H1 (cell line): Measurements from ENCODE around the gene C5AR1. TPM values are rescaled to one million over a fixed set of nuclear protein-coding genes. Genes with fewer than 3 reads are reported as not detected.
A peak's percentile ranks its signal among the peaks of the same experiment; 100 is the strongest.

Source experiments
- CTCF ChIA-PET: fragments of 300-600 bp; sonication (Branson Sonifier 250); formaldehyde crosslinking; loops from one replicate; lab custom pipeline; 2021; ENCODE audit not compliant: partially characterized antibody; lab: Charles Lee
- POLR2A ChIA-PET: fragments of 300-600 bp; sonication (Branson Sonifier 250); formaldehyde crosslinking; loops from one replicate; lab custom pipeline; 2021; ENCODE audit warnings: inconsistent platforms; ENCODE audit not compliant: partially characterized antibody; lab: Charles Lee
- DNase-seq, 2 experiments: peaks; one replicate each; pipeline versions ENCODE4 v3.0.0 to v3.0.0-alpha.2; 2010 to 2022; ENCODE audit warnings: low spot score in 2 of 2, low read depth in 1 of 2, mixed read lengths in 1 of 2
- FAIRE-seq: peaks from 2 replicates; lab custom pipeline; 2011; peaks lifted over from hg19 to GRCh38; lab: Jason Lieb, UNC
- H2AFZ ChIP-seq: 2 replicates; pipeline ENCODE4 v1.8.1; 2012; ENCODE audit warnings: low read length, inconsistent platforms
- H2AK5ac ChIP-seq: 2 replicates; pipeline ENCODE4 v1.6.1; 2013; ENCODE audit warnings: low read depth, low read length
- H2BK120ac ChIP-seq: replicated peaks from 2 replicates; pipeline ENCODE3; 2013; ENCODE audit warnings: low read depth, low read length, inconsistent platforms
- H2BK12ac ChIP-seq: 2 replicates; pipeline ENCODE4 v1.6.1; 2013; ENCODE audit warnings: low read depth, low read length
- H2BK15ac ChIP-seq: 2 replicates; pipeline ENCODE4 v1.6.1; 2013; ENCODE audit warnings: low read length
- H2BK20ac ChIP-seq: 2 replicates; pipeline ENCODE4 v1.6.1; 2013; ENCODE audit warnings: low read length
- H2BK5ac ChIP-seq: 2 replicates; pipeline ENCODE4 v1.6.1; 2013; ENCODE audit warnings: low read depth, low read length
- H3K14ac ChIP-seq: 2 replicates; pipeline ENCODE4 v1.6.1; 2013; ENCODE audit warnings: inconsistent platforms; ENCODE audit not compliant: insufficient read length
- H3K18ac ChIP-seq: 2 replicates; pipeline ENCODE4 v1.6.1; 2013; ENCODE audit warnings: low read length; ENCODE audit errors: extremely low read depth
- H3K23ac ChIP-seq: 2 replicates; pipeline ENCODE4 v1.6.1; 2013; ENCODE audit warnings: inconsistent platforms; ENCODE audit not compliant: insufficient read length
- H3K23me2 ChIP-seq: 2 replicates; pipeline ENCODE4 v1.6.1; 2013; ENCODE audit warnings: low read depth, low read length
- H3K27ac ChIP-seq: 2 replicates; pipeline ENCODE4 v1.6.1; 2011; ENCODE audit warnings: low read depth, low read length, inconsistent platforms
- H3K27me3 ChIP-seq, 4 experiments: replicated peaks in 1 of 4; 1 replicate in 1 of 4; 2 replicates in 3 of 4; pipeline versions ENCODE4 v1.6.1 to v1.8.1; 2011 to 2013; ENCODE audit warnings: low read length in 3 of 4, mild to moderate bottlenecking in 3 of 4, inconsistent platforms in 2 of 4, mixed read lengths in 2 of 4, moderate library complexity in 1 of 4; ENCODE audit not compliant: control insufficient read depth in 3 of 4, insufficient read depth in 3 of 4; ENCODE audit errors: extremely low read depth in 1 of 4
- H3K36me3 ChIP-seq, 4 experiments: 2 replicates each; pipeline versions ENCODE4 v1.6.1 to v1.8.1; 2011 to 2013; ENCODE audit warnings: mild to moderate bottlenecking in 4 of 4, low read length in 3 of 4, moderate library complexity in 2 of 4, control low read depth in 1 of 4, inconsistent platforms in 1 of 4; ENCODE audit not compliant: insufficient read depth in 4 of 4, control insufficient read depth in 2 of 4
- H3K4ac ChIP-seq: replicated peaks from 2 replicates; pipeline ENCODE3; 2013; ENCODE audit warnings: low read length, low read depth, mixed read lengths, inconsistent platforms; ENCODE audit not compliant: insufficient read length
- H3K4me1 ChIP-seq, 4 experiments: replicated peaks in 1 of 4; 1 replicate in 1 of 4; 2 replicates in 3 of 4; pipeline versions ENCODE4 v1.6.1 to v1.8.1; 2011 to 2013; ENCODE audit warnings: low read length in 3 of 4, inconsistent platforms in 2 of 4, mixed read lengths in 1 of 4; ENCODE audit not compliant: insufficient read depth in 4 of 4, control insufficient read depth in 3 of 4
- H3K4me2 ChIP-seq, 2 experiments: 2 replicates each; pipeline versions ENCODE4 v1.6.1 to v1.8.1; 2011 to 2013; ENCODE audit warnings: low read depth in 2 of 2, low read length in 2 of 2, control low read depth in 1 of 2, inconsistent platforms in 1 of 2, mild to moderate bottlenecking in 1 of 2; ENCODE audit not compliant: insufficient read depth in 1 of 2
- H3K4me3 ChIP-seq, 4 experiments: fragments of 200-600, 300-600 bp in 1 of 4; sonication (generic), shearing (Covaris generic), sonication (Bioruptor Twin) in 1 of 4; 2 replicates each; pipeline versions ENCODE4 v1.5.1 to v1.8.1; 2011 to 2016; ENCODE audit warnings: low read length in 4 of 4, low read depth in 3 of 4, control low read depth in 2 of 4, inconsistent platforms in 2 of 4, mild to moderate bottlenecking in 2 of 4, mixed read lengths in 1 of 4, moderate library complexity in 1 of 4; ENCODE audit not compliant: insufficient read depth in 2 of 4; ENCODE audit errors: extremely low read depth in 1 of 4
- H3K56ac ChIP-seq: replicated peaks from 2 replicates; pipeline ENCODE3; 2013; ENCODE audit warnings: low read depth, mild to moderate bottlenecking, mixed read lengths, low read length, inconsistent platforms; ENCODE audit not compliant: insufficient read length
- H3K79me1 ChIP-seq: 2 replicates; pipeline ENCODE4 v1.6.1; 2013; ENCODE audit warnings: low read depth, low read length, control low read depth
- H3K79me2 ChIP-seq, 2 experiments: 2 replicates each; pipeline versions ENCODE4 v1.6.1 to v1.8.1; 2012 to 2013; ENCODE audit warnings: low read length in 2 of 2, mild to moderate bottlenecking in 2 of 2, inconsistent platforms in 1 of 2; ENCODE audit not compliant: insufficient read depth in 2 of 2, control insufficient read depth in 1 of 2
- H3K9ac ChIP-seq, 4 experiments: replicated peaks in 1 of 4; 1 replicate in 1 of 4; 2 replicates in 3 of 4; pipeline versions ENCODE4 v1.6.1 to v1.8.1; 2011 to 2013; ENCODE audit warnings: low read depth in 3 of 4, low read length in 3 of 4, control low read depth in 2 of 4, mild to moderate bottlenecking in 2 of 4, moderate library complexity in 2 of 4, inconsistent platforms in 1 of 4; ENCODE audit errors: extremely low read depth in 1 of 4
- H3K9me3 ChIP-seq, 2 experiments: 2 replicates each; pipeline versions ENCODE4 v1.6.1 to v1.8.1; 2012 to 2013; ENCODE audit warnings: mild to moderate bottlenecking in 2 of 2, moderate library complexity in 2 of 2, control low read depth in 1 of 2, inconsistent platforms in 1 of 2, low read depth in 1 of 2, low read length in 1 of 2, mixed read lengths in 1 of 2; ENCODE audit not compliant: insufficient read depth in 2 of 2
- H4K20me1 ChIP-seq, 2 experiments: replicated peaks in 1 of 2; 2 replicates each; pipeline versions ENCODE3 to v1.8.1; 2011 to 2013; ENCODE audit warnings: inconsistent platforms in 2 of 2, low read length in 2 of 2, mild to moderate bottlenecking in 1 of 2; ENCODE audit not compliant: insufficient read depth in 2 of 2, control insufficient read depth in 1 of 2
- H4K5ac ChIP-seq: 2 replicates; pipeline ENCODE4 v1.6.1; 2013; ENCODE audit warnings: low read length, low read depth, mixed read lengths, inconsistent platforms; ENCODE audit not compliant: insufficient read length
- H4K8ac ChIP-seq: 2 replicates; pipeline ENCODE4 v1.8.0; 2013; ENCODE audit warnings: mild to moderate bottlenecking, moderate library complexity, low read length, inconsistent platforms; ENCODE audit not compliant: insufficient read depth; ENCODE audit errors: extremely low read depth
- H4K91ac ChIP-seq: replicated peaks from 2 replicates; pipeline ENCODE3; 2013; ENCODE audit warnings: low read length, mixed read lengths, inconsistent platforms; ENCODE audit not compliant: insufficient read length
- CHD2 ChIP-seq: IDR thresholded peaks from 2 replicates; pipeline ENCODE4 v1.6.1; 2012; ENCODE audit warnings: low read length, improper control_type of control experiment
- HDAC6 ChIP-seq: IDR thresholded peaks from one replicate; pipeline ENCODE4 v1.7.1; 2012; ENCODE audit warnings: low read depth, mild to moderate bottlenecking, inconsistent platforms, low read length, moderate library complexity
- JUND ChIP-seq: IDR thresholded peaks from 2 replicates; pipeline ENCODE4 v1.6.1; 2011; ENCODE audit warnings: mild to moderate bottlenecking, improper control_type of control experiment, low read length
- KDM1A ChIP-seq: fragments of 200-600, 300-600 bp; sonication (generic); IDR thresholded peaks from 2 replicates; pipeline ENCODE4 v1.7.1; 2016; ENCODE audit warnings: mild to moderate bottlenecking, low read length, borderline replicate concordance
- POU5F1 ChIP-seq: IDR thresholded peaks from 2 replicates; pipeline ENCODE4 v1.6.1; 2011; ENCODE audit warnings: low read depth, mild to moderate bottlenecking, low read length, moderate library complexity
- RNF2 ChIP-seq: fragments of 200-900, 300-1000 bp; sonication (generic); IDR thresholded peaks from 2 replicates; pipeline ENCODE4 v1.7.1; 2016; ENCODE audit warnings: borderline replicate concordance, low read depth, mild to moderate bottlenecking, antibody characterized with exemption, low read length; ENCODE audit not compliant: poor library complexity, severe bottlenecking; ENCODE audit errors: missing control alignments
- RXRA ChIP-seq: IDR thresholded peaks from 2 replicates; pipeline ENCODE4 v1.6.1; 2011; ENCODE audit warnings: low read depth, mild to moderate bottlenecking, low read length, moderate library complexity; ENCODE audit not compliant: insufficient read depth
- SUZ12 ChIP-seq: fragments of 200-600 bp; sonication (generic); IDR thresholded peaks from 2 replicates; pipeline ENCODE4 v1.6.1; 2012; ENCODE audit warnings: mild to moderate bottlenecking, inconsistent platforms, low read length, moderate library complexity, mixed read lengths
- TAF7 ChIP-seq: optimal IDR thresholded peaks from 2 replicates; pipeline ENCODE3; 2011; ENCODE audit warnings: low read depth, mild to moderate bottlenecking, inconsistent platforms, low read length, moderate library complexity, borderline replicate concordance
- WGBS, 2 experiments: shearing (Covaris generic) in 1 of 2; methylation state at CpG; one replicate each; pipeline versions ENCODE4 v1.1.6 to v1.1.7; 2013 to 2015; ENCODE audit warnings: low lambda C conversion rate in 2 of 2, mixed read lengths in 2 of 2, inconsistent platforms in 1 of 2, low coverage in 1 of 2, missing lambda C conversion rate in 1 of 2; ENCODE audit not compliant: insufficient replicate concordance in 2 of 2, insufficient coverage in 1 of 2, insufficient read length in 1 of 2; ENCODE audit errors: extremely low coverage in 1 of 2, missing lambda C conversion rate in 1 of 2; 5-methylcytosine and 5-hydroxymethylcytosine counted together
- polyA plus RNA-seq, 7 experiments: library from polyadenylated mRNA; depleted of rRNA in 3 of 7; stranded (reverse) in 5 of 7; unstranded in 2 of 7; fragments of >200 nt in 5 of 7; fragments of 200-250 nt in 2 of 7; gene quantifications; 1 replicate in 5 of 7; 2 replicates in 1 of 7; 4 replicates in 1 of 7; pipeline versions ENCODE4 v1.2.1 to v1.2.3, GENCODE V29; 2011 to 2013; ENCODE audit warnings: missing spikeins in 2 of 7, mixed read lengths in 2 of 7
- total RNA-seq: library from RNA; stranded (reverse); fragmentation: NEBNext Ultra II Directional; extraction: Animal tissue kit (Norgen Biotek cat#: 25700); gene quantifications from 2 replicates; pipeline ENCODE4 v1.2.1, GENCODE V29; 2021
- TF ChIP-seq, protein P1 (sequence below): IDR thresholded peaks from 2 replicates; pipeline ENCODE4 v1.6.1; 2011; ENCODE audit warnings: low read length, improper control_type of control experiment

Gene C5AR1
- total and polyA plus RNA-seq, 2 of the 8 experiments (the other 6 are each of a cell fraction or from before 2014, with no cell fraction given): 0.20 TPM; not detected in 1

DNA sequence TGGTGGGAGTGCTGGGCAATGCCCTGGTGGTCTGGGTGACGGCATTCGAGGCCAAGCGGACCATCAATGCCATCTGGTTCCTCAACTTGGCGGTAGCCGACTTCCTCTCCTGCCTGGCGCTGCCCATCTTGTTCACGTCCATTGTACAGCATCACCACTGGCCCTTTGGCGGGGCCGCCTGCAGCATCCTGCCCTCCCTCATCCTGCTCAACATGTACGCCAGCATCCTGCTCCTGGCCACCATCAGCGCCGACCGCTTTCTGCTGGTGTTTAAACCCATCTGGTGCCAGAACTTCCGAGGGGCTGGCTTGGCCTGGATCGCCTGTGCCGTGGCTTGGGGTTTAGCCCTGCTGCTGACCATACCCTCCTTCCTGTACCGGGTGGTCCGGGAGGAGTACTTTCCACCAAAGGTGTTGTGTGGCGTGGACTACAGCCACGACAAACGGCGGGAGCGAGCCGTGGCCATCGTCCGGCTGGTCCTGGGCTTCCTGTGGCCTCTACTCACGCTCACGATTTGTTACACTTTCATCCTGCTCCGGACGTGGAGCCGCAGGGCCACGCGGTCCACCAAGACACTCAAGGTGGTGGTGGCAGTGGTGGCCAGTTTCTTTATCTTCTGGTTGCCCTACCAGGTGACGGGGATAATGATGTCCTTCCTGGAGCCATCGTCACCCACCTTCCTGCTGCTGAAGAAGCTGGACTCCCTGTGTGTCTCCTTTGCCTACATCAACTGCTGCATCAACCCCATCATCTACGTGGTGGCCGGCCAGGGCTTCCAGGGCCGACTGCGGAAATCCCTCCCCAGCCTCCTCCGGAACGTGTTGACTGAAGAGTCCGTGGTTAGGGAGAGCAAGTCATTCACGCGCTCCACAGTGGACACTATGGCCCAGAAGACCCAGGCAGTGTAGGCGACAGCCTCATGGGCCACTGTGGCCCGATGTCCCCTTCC is 10.5 kb downstream of the C5AR1 start:
- H3K9me3 ChIP-seq: no peaks in the 10 kb centered on the region
- H4K91ac ChIP-seq: no peak overlapping the region
- H3K4me1 ChIP-seq: peaks cover 0 to 3% (median 0%) of the 10 kb centered on the region in 4 experiments; a peak in 1 of 7 replicates
- no peaks in the 10 kb centered on the region; a peak in 2 of 7 replicates for H3K27me3 ChIP-seq
- H3K23me2 ChIP-seq: no peaks in the 10 kb centered on the region; the same call in 1 of the 2 replicates
- H2BK15ac ChIP-seq: no peak overlapping the region
- H3K4ac ChIP-seq: no peak overlapping the region
- no peak overlapping the region for H3K56ac ChIP-seq
- H3K79me2 ChIP-seq: no peaks in the 10 kb centered on the region
- no peak overlapping the region for H4K5ac ChIP-seq
- H3K79me1 ChIP-seq: no peaks in the 10 kb centered on the region
- no peaks in the 10 kb centered on the region for H4K20me1 ChIP-seq
- no peak overlapping the region for H2BK5ac ChIP-seq
- no peak overlapping the region for H2AK5ac ChIP-seq
- no peak overlapping the region for H3K18ac ChIP-seq
- no peak overlapping the region for H2BK12ac ChIP-seq
- WGBS, 2 experiments: 91% methylated on average over 45 of the region's 46 CpGs; no CpG with 5 or more reads in 1 of the 2 experiments
- no peak overlapping the region for H3K4me3 ChIP-seq
- no peak overlapping the region for H3K9ac ChIP-seq
- H3K36me3 ChIP-seq: no peaks in the 10 kb centered on the region
- H4K8ac ChIP-seq: peak overlapping the region; percentile 51
- no peak overlapping the region for H3K4me2 ChIP-seq
- no peak overlapping the region for H2AFZ ChIP-seq
- no peak overlapping the region for H3K27ac ChIP-seq
- ChIA-PET POLR2A (interaction anchor here (0.6 kb wide), 1 partner anchor 44 kb away, joined by 4 read pairs; no protein-coding TSS in a partner anchor), CTCF (interaction anchor here (0.6 to 0.8 kb wide), 2 partner anchors 23 to 87 kb away, joined by 3 to 4 read pairs; no protein-coding TSS in a partner anchor)
- H2BK20ac ChIP-seq: no peak overlapping the region
- FAIRE-seq (no peak), DNase-seq (no peak)
- no peak overlapping the region for H2BK120ac ChIP-seq
- no peak overlapping the region for H3K23ac ChIP-seq
- H3K14ac ChIP-seq: no peak overlapping the region
- TF ChIP-seq RXRA (no peak), CHD2 (no peak), JUND (no peak), SUZ12 (no peak), POU5F1 (no peak), HDAC6 (no peak), TAF7 (no peak), RNF2 (no peak), KDM1A (no peak)
- TF ChIP-seq, protein P1, sequence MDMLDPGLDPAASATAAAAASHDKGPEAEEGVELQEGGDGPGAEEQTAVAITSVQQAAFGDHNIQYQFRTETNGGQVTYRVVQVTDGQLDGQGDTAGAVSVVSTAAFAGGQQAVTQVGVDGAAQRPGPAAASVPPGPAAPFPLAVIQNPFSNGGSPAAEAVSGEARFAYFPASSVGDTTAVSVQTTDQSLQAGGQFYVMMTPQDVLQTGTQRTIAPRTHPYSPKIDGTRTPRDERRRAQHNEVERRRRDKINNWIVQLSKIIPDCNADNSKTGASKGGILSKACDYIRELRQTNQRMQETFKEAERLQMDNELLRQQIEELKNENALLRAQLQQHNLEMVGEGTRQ: no peak
